B cell (primary cell): ENCODE measurements around the gene WDR47. TPM values are rescaled to one million over a fixed set of nuclear protein-coding genes. Genes with fewer than 3 reads are reported as not detected.

ENCODE experiments used
- ATAC-seq: fragments of 200-7000 bp; cut with Tn5 transposase; one replicate; pipeline ENCODE4 v1.10.0; 2021; ENCODE audit warnings: low read depth, mild to moderate bottlenecking, moderate number of reproducible peaks, moderate library complexity
- CTCF ChIA-PET: fragments of 350-600 bp; sonication (Branson Sonifier 250); formaldehyde crosslinking; loops from one replicate; lab custom pipeline; 2021; ENCODE audit warnings: antibody characterized with exemption, inconsistent platforms; lab: Charles Lee
- POLR2A ChIA-PET: fragments of 350-600 bp; sonication (Branson Sonifier 250); formaldehyde crosslinking; loops from one replicate; lab custom pipeline; 2021; ENCODE audit warnings: antibody characterized with exemption; lab: Charles Lee
- DNase-seq: peaks from one replicate; pipeline ENCODE4 v3.0.0; 2013
- H2AFZ ChIP-seq: 2 replicates; pipeline ENCODE4 v1.6.1; 2012; ENCODE audit warnings: mild to moderate bottlenecking, low read depth, low read length; ENCODE audit not compliant: insufficient read depth, poor library complexity, severe bottlenecking
- H3K27ac ChIP-seq, 2 donors: 1 replicate in 1 of 2; 2 replicates in 1 of 2; pipeline ENCODE4 v1.5.1; 2012 to 2013; ENCODE audit warnings: low read length in 2 of 2, mild to moderate bottlenecking in 2 of 2, moderate library complexity in 1 of 2
- H3K27me3 ChIP-seq, 4 experiments: fragments of 200-600 bp in 1 of 4; sonication (generic) in 1 of 4; replicated peaks in 1 of 4; 1 replicate in 2 of 4; 2 replicates in 2 of 4; pipeline versions ENCODE4 v1.6.1 to v1.7.0; 2013 to 2016; ENCODE audit warnings: low read length in 3 of 4, mild to moderate bottlenecking in 2 of 4, mixed read lengths in 1 of 4, moderate library complexity in 1 of 4; ENCODE audit not compliant: insufficient read depth in 4 of 4, control insufficient read depth in 3 of 4; ENCODE audit errors: control extremely low read depth in 1 of 4
- H3K36me3 ChIP-seq, 2 experiments: replicated peaks in 1 of 2; 1 replicate in 1 of 2; 2 replicates in 1 of 2; pipeline versions ENCODE4 v1.6.1 to v1.7.1; 2013; ENCODE audit warnings: low read length in 1 of 2; ENCODE audit not compliant: insufficient read depth in 2 of 2, control insufficient read depth in 1 of 2; ENCODE audit errors: control extremely low read depth in 1 of 2, extremely low read depth in 1 of 2
- H3K4me1 ChIP-seq, 2 donors: fragments of 200-600 bp in 1 of 2; sonication (generic) in 1 of 2; 1 replicate in 1 of 2; 2 replicates in 1 of 2; pipeline versions ENCODE4 v1.5.1 to v1.6.1; 2013 to 2017; ENCODE audit warnings: low read length in 2 of 2; ENCODE audit not compliant: control insufficient read depth in 2 of 2, insufficient read depth in 2 of 2
- H3K4me2 ChIP-seq: replicated peaks from 2 replicates; pipeline ENCODE3; 2012; ENCODE audit warnings: mild to moderate bottlenecking, low read depth, low read length; ENCODE audit not compliant: poor library complexity, severe bottlenecking
- H3K4me3 ChIP-seq, 5 experiments: fragments of 200-600 bp in 1 of 5; sonication (generic) in 1 of 5; 1 replicate in 3 of 5; 2 replicates in 2 of 5; pipeline versions ENCODE4 v1.5.1 to v1.7.0; 2011 to 2016; ENCODE audit warnings: low read length in 4 of 5, mild to moderate bottlenecking in 4 of 5, low read depth in 2 of 5, control low read depth in 1 of 5, moderate library complexity in 1 of 5; ENCODE audit not compliant: insufficient read depth in 1 of 5; ENCODE audit errors: control extremely low read depth in 1 of 5, extremely low read depth in 1 of 5
- H3K79me2 ChIP-seq: fragments of 200-600 bp; sonication (generic); one replicate; pipeline ENCODE4 v1.6.0; 2016; ENCODE audit warnings: low read length; ENCODE audit not compliant: control insufficient read depth, insufficient read depth
- H3K9ac ChIP-seq: fragments of 200-600 bp; sonication (generic); 2 replicates; pipeline ENCODE4 v1.6.1; 2017; ENCODE audit warnings: mild to moderate bottlenecking, low read length, moderate library complexity
- H3K9me3 ChIP-seq, 3 donors: one replicate each; pipeline versions ENCODE4 v1.6.1 to v1.7.1; 2013; ENCODE audit warnings: low read length in 2 of 3; ENCODE audit not compliant: control insufficient read depth in 2 of 3, insufficient read depth in 1 of 3; ENCODE audit errors: control extremely low read depth in 1 of 3
- H4K20me1 ChIP-seq: 2 replicates; pipeline ENCODE4 v1.6.0; 2012; ENCODE audit warnings: mild to moderate bottlenecking, low read length; ENCODE audit not compliant: insufficient read depth, control insufficient read depth, poor library complexity, severe bottlenecking
- H3K27ac Mint-ChIP-seq: one replicate; pipeline ENCODE4 v1.8.0; 2021; ENCODE audit warnings: mixed read lengths
- H3K27me3 Mint-ChIP-seq: one replicate; pipeline ENCODE4 v1.8.0; 2021; ENCODE audit warnings: mixed read lengths
- H3K4me1 Mint-ChIP-seq: one replicate; pipeline ENCODE4 v1.8.0; 2021; ENCODE audit warnings: mixed read lengths
- H3K4me3 Mint-ChIP-seq: one replicate; pipeline ENCODE4 v1.8.0; 2021; ENCODE audit warnings: mixed read lengths
- H3K9me3 Mint-ChIP-seq: one replicate; pipeline ENCODE4 v1.8.0; 2022; ENCODE audit warnings: mixed read lengths; ENCODE audit not compliant: insufficient read depth
- CTCF ChIP-seq: fragments of 200-600 bp; IDR thresholded peaks from one replicate; pipeline ENCODE4 v1.8.0; 2022; ENCODE audit warnings: antibody characterized with exemption, mild to moderate bottlenecking
- EZH2 ChIP-seq: IDR thresholded peaks from 2 replicates; pipeline ENCODE4 v1.6.1; 2012; ENCODE audit warnings: borderline replicate concordance, low read depth, mild to moderate bottlenecking, moderate library complexity, low read length; ENCODE audit not compliant: insufficient read depth, poor library complexity, severe bottlenecking
- WGBS: methylation state at CpG from one replicate; pipeline ENCODE4 v1.1.5; 2013; ENCODE audit warnings: missing lambda C conversion rate; ENCODE audit not compliant: insufficient coverage; 5-methylcytosine and 5-hydroxymethylcytosine counted together
- intact Hi-C: fragments of 100-400 bp; cut with micrococcal nuclease; formaldehyde crosslinking; loops from one replicate; pipeline ENCODE4 v1.10.0; 2022
- polyA plus RNA-seq: library from polyadenylated mRNA; depleted of rRNA; stranded (reverse); fragments of >200 nt; gene quantifications from 2 replicates; pipeline ENCODE4 v1.2.3, GENCODE V29; 2012
- total RNA-seq, 2 donors: library from RNA; stranded (reverse); fragments of 120-200 nt in 1 of 2; gene quantifications; 1 replicate in 1 of 2; 2 replicates in 1 of 2; pipeline versions ENCODE4 v1.2.3 to v1.2.4, GENCODE V29; 2013 to 2022

The WDR47 gene
- total and polyA plus RNA-seq, 2 donors (not counting 1 experiment from before 2014, with no cell fraction given) = 4.4 to 21.6 TPM

DNA sequence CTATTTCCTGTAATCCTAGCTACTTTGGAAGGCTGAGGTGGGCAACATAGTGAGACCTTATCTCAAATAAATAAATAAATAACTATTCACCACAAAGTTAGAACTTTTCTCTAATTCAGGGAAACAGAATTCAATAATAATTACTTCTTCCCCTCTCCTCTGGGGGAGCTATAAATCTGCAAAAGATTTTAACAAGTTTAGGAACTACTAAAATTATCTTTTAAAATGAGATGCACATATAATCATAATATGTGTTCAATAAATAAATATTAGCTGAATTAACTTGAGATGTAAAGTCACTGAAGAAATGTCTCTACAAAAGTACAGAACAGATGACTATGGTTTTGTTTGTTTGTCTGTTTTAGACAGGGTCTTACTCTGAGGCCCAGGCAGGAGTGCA lies 14.1 kb downstream of the WDR47 start:
- POLR2A ChIA-PET = no interaction called here
- peaks cover 2% of the 10 kb centered on the region for H3K4me1 Mint-ChIP-seq
- no peaks in the 10 kb centered on the region for H3K9me3 ChIP-seq

GRCh38 chr1:109025694-109026093 lies 16.2 kb downstream of the WDR47 start:
- intact Hi-C loops = loop anchor here (10.0 kb wide), 1 partner anchor 169 kb away; no protein-coding TSS in a partner anchor
- TF ChIP-seq EZH2 = no peak
- no peak for TF ChIP-seq CTCF
- H3K27me3 Mint-ChIP-seq = no peaks in the 10 kb centered on the region
- no peaks in the 10 kb centered on the region for H3K4me1 ChIP-seq
- peaks cover 0 to under 1% of the 10 kb centered on the region in 2 experiments for H3K36me3 ChIP-seq
- no peak overlapping the region for H3K9ac ChIP-seq
- no peaks in the 10 kb centered on the region for H4K20me1 ChIP-seq
- H3K27ac ChIP-seq = no peak overlapping the region
- ATAC-seq (no peak), DNase-seq (no peak)
- 87% methylated on average over 5 of the region's 6 CpGs for WGBS
- POLR2A ChIA-PET = no interaction called here
- peaks cover 2% of the 10 kb centered on the region for H3K4me1 Mint-ChIP-seq
- H3K9me3 ChIP-seq = no peaks in the 10 kb centered on the region
- no peak overlapping the region for H3K4me3 ChIP-seq
- H3K4me3 Mint-ChIP-seq = no peak overlapping the region
- H2AFZ ChIP-seq = no peak overlapping the region
- H3K27me3 ChIP-seq = no peaks in the 10 kb centered on the region
- no peak overlapping the region for H3K27ac Mint-ChIP-seq
- peaks cover 41% of the 10 kb centered on the region for H3K79me2 ChIP-seq
- CTCF ChIA-PET = no interaction called here
- H3K9me3 Mint-ChIP-seq = no peaks in the 10 kb centered on the region
- no peak overlapping the region for H3K4me2 ChIP-seq

More for the DNA sequence above, 14.1 kb downstream of the WDR47 start:
- H3K4me3 Mint-ChIP-seq = no peak overlapping the region
- Histone ChIP-seq H3K36me3 (peaks cover 0 to 1% of the 10 kb centered on the region in 2 experiments), H3K27ac (no peak overlapping the region), H2AFZ (no peak overlapping the region), H3K9ac (no peak overlapping the region), H3K79me2 (peaks cover 54% of the 10 kb centered on the region), H4K20me1 (no peaks in the 10 kb centered on the region), H3K4me2 (no peak overlapping the region), H3K4me3 (no peak overlapping the region), H3K27me3 (no peaks in the 10 kb centered on the region), H3K4me1 (no peaks in the 10 kb centered on the region)
- H3K27me3 Mint-ChIP-seq = no peaks in the 10 kb centered on the region
- DNase-seq (no peak), ATAC-seq (no peak)
- intact Hi-C loops = loop anchor here (10.0 kb wide), 1 partner anchor 167 kb away; no protein-coding TSS in a partner anchor
- CTCF ChIA-PET = interaction anchor here (1.1 to 3.0 kb wide), 5 partner anchors 10 to 166 kb away, joined by 4 to 19 read pairs (median 5); a partner anchor contains a TSS
- no peaks in the 10 kb centered on the region for H3K9me3 Mint-ChIP-seq
- TF ChIP-seq CTCF (peak; percentile 50), EZH2 (no peak)
- no peak overlapping the region for H3K27ac Mint-ChIP-seq
